ENCODE data around the gene TAF3.

TAF3 gene

DNA sequence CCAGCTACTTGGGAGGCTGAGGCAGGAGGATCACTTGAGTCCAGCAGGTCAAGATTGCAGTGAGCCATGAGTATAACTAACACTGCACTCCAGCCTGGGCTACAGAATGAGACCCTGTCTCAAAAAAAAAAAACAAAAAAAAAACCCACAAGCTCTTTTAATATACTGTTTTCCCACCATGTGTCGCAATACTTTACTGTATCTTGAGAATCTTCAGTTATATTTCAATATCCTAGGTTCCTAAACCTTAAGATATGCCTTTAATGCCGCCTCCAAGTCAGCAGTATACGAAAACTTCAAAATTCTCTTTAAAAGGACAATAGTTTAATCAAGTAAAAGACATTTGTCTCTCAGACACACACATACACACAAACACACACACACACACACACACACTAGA is 62.8 kb downstream of the TAF3 start:
- no peak for DNase-seq

GRCh38 chr10:7886056-7886455 is 67.8 kb downstream of the TAF3 start:
- no peak for DNase-seq

GRCh38 chr10:7887174-7887816 is 69.0 kb downstream of the TAF3 start:
- no peak for DNase-seq

GRCh38 chr10:7889947-7890542 is 71.7 kb downstream of the TAF3 start:
- no peak for DNase-seq

GRCh38 chr10:7890781-7891180 is 72.5 kb downstream of the TAF3 start:
- DNase-seq: no peak

GRCh38 chr10:7891634-7892033 is 73.3 kb downstream of the TAF3 start:
- DNase-seq: no peak

- no peak for DNase-seq
Measured at GRCh38 chr10:7892146-7892545, 73.8 kb downstream of the TAF3 start.

- no peak for DNase-seq
Measured at GRCh38 chr10:7895699-7896090, 77.4 kb downstream of the TAF3 start.

GRCh38 chr10:7896297-7896696 is 78.0 kb downstream of the TAF3 start:
- DNase-seq: no peak

- DNase-seq: no peak
Measured at GRCh38 chr10:7901256-7901655, 83.0 kb downstream of the TAF3 start.

DNA sequence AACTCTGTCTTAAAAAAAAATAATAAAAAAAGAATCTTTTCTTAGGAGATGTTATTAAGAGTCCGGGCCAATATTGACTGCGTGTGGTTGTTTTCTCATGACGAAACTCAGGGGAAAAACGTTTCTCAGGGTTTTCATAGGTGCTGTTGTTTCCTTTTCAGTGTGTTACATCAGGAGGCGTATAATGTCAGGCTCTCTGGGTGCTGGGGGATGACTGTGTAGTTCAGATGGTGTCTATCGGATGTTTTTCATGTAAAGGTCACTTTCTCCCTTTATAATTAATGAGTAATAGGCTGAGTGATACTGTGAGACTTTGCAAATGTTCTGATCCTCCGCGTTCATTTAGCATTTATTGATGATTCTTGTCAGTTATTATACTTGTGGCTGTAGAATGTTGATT is 84.1 kb downstream of the TAF3 start:
- DNase-seq: no peak

DNA sequence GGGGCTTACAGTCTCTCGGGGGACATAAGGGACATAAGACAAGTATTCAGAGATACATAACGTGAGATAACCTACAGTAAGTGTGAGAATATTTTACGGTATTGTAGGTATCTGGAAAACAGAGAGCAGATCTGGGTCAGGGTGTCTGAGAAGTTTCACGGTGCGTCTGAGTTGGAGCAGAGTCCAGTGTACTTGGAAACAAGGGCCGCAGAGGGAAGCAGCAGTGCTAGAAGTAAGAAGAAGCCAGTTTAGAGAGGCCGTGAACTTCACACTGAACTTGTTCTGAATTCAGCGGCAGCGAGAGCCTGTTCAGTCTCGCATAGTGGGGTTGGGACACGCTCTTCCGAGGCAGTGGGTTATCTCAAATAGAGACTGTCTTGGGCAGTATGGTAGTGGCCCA is 85.5 kb downstream of the TAF3 start:
- DNase-seq: no peak

DNA sequence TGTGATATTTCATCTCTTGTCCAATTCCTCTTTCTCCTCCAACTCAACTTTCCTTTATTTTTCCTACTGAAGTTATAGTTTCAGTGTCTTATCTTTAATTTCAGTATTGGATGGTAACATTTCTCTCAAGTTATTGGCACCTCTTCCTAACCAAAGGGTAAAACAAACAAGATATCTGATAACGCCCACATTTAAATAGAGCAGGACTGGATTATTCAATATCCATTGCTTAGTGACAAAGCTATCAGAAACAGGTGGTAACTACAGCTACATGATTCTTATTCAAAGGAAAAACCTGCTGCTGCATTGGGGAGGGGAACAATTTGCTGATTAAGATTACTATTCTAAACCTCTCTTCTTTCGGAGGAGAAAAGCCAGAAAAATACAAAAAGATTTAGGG is 87.8 kb downstream of the TAF3 start:
- no peak for DNase-seq

- DNase-seq: no peak
Measured at GRCh38 chr10:7908541-7909210, 90.4 kb downstream of the TAF3 start.

DNA sequence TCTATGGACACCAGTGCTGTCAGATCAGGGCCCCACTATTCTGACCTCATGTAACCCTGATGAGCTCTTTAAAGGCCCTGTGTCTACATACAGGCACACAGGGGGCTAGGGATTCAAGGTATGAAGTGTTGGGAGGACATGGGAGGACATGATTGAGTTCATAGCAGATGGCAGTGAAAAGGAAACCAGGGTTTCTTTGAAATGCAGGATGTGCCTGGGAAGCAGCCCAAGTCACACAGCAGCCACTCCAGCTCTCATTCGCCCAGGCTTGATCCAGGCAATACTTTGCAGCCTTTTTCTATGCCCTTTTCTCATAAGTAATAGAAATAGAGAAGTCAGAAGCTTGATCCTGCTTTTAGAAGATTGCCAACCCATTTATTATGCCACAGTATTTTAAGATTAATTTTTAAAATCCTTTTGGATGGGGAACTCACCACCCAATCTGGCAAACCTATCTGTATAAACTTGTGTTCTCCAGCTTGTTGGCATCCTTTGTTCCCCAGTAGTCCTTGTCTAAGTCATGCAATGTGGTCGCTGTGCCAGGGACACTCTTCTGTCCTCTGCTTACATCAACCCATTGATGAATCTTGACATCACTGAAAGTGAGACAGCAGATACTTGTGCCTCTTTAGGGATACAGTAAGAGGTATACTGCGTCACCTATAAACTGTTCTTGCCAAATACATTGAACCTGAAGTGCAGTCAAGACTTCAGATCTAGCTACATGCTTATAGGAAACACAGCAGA is 95.0 kb downstream of the TAF3 start:
- no peak for DNase-seq

- no peak for DNase-seq
Measured at GRCh38 chr10:7915923-7916536, 97.7 kb downstream of the TAF3 start.

GRCh38 chr10:7917736-7918135 is 99.4 kb downstream of the TAF3 start:
- DNase-seq: no peak

DNA sequence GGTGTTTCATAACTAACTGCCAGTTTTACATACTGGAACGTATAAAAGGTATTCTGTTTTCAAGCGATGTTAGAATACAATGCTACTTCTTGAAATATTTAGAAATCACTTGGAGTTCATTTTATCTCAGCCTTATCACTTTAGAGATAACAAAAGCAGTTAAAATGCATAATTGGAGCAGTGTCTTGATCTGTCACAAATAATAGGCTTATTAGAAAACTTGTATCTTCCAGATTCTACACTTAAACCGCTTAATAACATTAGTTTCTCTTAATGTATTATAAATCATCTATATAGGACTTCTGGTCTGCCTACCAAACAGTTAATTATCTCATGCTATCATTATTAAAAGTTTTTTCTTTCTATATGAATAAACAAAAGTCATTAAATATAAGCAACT is 104.4 kb downstream of the TAF3 start:
- DNase-seq: no peak

DNA sequence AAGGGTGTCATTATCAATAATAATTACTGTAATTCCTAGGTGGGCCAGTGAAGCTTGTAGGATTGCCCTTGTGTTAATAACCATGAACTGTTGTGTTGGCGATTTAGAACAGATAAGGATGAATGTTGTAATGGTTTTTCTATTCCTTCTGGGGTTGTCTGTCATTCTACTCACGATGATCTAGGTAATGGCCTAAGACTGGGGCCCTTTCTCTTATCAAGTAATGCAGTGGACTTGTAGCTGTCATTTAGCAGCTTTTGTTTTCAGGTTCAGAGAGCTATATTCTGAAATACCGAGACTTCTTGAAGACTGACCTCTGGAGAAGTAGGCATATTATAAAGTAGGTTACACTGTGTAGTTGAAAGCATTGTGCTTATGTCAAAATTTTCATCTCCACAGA is 110.2 kb downstream of the TAF3 start:
- DNase-seq: no peak

DNA sequence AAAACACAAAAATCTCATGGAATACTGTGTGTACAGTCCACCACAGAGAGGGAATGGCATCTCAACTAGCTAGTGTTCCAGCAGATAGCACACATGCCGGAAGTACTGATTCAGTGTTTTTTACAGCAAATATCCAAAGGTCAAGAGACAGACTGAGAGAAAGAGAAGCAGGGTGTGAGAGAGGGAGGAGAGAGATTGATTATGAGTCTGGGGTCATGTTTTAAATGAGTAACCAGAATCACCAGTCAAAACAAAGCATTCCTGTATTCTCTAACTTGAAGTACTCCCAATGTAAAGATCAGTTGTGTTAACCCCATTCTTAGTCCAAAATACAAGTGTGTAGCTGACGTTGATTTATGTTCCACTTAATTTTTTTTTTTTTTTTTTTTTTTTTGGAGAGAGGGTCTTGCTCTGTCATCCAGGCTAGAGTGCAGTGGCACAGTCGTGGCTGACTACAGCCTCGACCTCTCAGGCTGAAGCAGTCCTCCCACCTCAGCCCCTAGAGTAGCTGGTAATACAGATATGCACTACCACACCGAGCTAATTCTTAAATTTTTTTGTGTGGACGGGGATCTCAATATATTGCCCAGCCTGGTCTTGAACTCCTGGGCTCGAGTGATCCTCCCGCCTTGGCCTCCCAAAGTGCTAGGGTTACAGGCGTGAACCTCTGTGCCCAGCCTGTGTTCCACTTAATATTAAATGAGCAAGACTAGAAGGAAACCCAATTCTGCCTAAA is 114.2 kb downstream of the TAF3 start:
- no peak for DNase-seq

DNA sequence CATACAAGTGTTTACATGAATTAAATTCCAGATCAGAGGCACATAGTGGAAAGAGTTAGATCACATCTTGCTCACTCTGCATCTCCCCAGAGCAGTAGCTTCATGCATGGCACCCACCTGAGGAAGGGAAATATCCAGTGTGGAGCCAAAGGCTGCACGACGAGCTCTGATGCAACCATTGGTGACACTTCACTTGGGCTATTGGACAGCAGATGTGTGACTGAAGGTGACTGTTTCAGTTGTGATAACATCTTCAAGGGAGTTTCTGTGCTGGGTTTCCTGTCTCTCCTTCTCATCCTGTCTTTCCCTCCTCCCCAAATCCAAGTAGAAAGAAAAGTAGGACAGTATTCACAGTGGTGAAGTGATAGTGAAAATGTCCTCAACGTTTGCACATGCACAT is 115.0 kb downstream of the TAF3 start:
- no peak for DNase-seq

DNA sequence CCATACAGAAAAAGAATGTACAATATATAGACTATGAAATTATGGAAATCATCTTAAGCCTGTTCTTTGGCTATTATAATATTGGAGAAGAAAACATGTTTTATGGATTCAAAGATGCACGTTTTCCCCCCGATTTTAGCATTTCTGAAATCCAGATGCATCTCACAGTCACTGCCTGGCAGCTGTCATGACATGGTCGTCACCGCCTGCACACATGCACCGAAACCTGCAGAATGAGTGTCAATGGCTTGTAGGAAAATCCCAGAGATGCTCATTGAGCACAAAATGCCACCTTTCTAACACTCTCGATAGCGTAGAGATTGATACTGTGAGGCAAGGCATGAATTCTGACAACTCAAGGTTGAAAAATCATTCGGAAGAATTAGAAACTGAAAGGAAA is 115.5 kb downstream of the TAF3 start:
- no peak for DNase-seq
